HG02973 (cell line): ENCODE measurements around the gene BHLHA9.

Experiments
- ATAC-seq: cut with Tn5 transposase; IDR thresholded peaks from one replicate; pipeline ENCODE4 v1.9.1; 2021; ENCODE audit warnings: moderate library complexity; ENCODE audit not compliant: unreplicated experiment

Gene BHLHA9

GRCh38 chr17:1251866-1252608 lies 18.2 kb upstream of the BHLHA9 start:
- ATAC-seq = no peak

- ATAC-seq = no peak
These were observed 15.2 kb upstream of the BHLHA9 start for GRCh38 chr17:1255041-1255440.

GRCh38 chr17:1256699-1257098 lies 13.5 kb upstream of the BHLHA9 start:
- no peak for ATAC-seq

- no peak for ATAC-seq
These were observed 10.0 kb upstream of the BHLHA9 start for GRCh38 chr17:1260086-1260769.

GRCh38 chr17:1260770-1261161 lies 9.5 kb upstream of the BHLHA9 start:
- no peak for ATAC-seq

GRCh38 chr17:1264196-1264595 lies 6.0 kb upstream of the BHLHA9 start:
- no peak for ATAC-seq

GRCh38 chr17:1267471-1267943 lies 2.7 kb upstream of the BHLHA9 start:
- ATAC-seq = no peak

- ATAC-seq = no peak
These were observed 783 bp downstream of the BHLHA9 start for GRCh38 chr17:1271030-1271423.

GRCh38 chr17:1271441-1271840 lies 1.2 kb downstream of the BHLHA9 start:
- ATAC-seq = no peak

GRCh38 chr17:1272701-1273100 lies 2.5 kb downstream of the BHLHA9 start:
- ATAC-seq = no peak

GRCh38 chr17:1273492-1274244 lies 3.4 kb downstream of the BHLHA9 start:
- ATAC-seq = no peak

- no peak for ATAC-seq
These were observed 4.0 kb downstream of the BHLHA9 start for GRCh38 chr17:1274245-1274608.

- no peak for ATAC-seq
These were observed 5.1 kb downstream of the BHLHA9 start for GRCh38 chr17:1275205-1275961.

- no peak for ATAC-seq
These were observed 5.9 kb downstream of the BHLHA9 start for GRCh38 chr17:1275962-1276736.

GRCh38 chr17:1280652-1281051 lies 10.4 kb downstream of the BHLHA9 start:
- ATAC-seq = no peak

GRCh38 chr17:1286379-1287106 lies 16.3 kb downstream of the BHLHA9 start:
- no peak for ATAC-seq

GRCh38 chr17:1289695-1290094 lies 19.5 kb downstream of the BHLHA9 start:
- no peak for ATAC-seq

- no peak for ATAC-seq
These were observed 20.4 kb downstream of the BHLHA9 start for GRCh38 chr17:1290676-1291075.

- ATAC-seq = no peak
These were observed 24.0 kb downstream of the BHLHA9 start for GRCh38 chr17:1294157-1294717.
